DMS79 treated with DMSO at 0.1 percent for 48 hours (cell line): ENCODE data around the gene ABLIM2.
A peak's percentile ranks its signal among the peaks of the same experiment; 100 is the strongest.

Experiments used
- DNase-seq: peaks from one replicate; lab custom pipeline; 2025; lab: John Stamatoyannopoulos, UW

The ABLIM2 gene

DNA sequence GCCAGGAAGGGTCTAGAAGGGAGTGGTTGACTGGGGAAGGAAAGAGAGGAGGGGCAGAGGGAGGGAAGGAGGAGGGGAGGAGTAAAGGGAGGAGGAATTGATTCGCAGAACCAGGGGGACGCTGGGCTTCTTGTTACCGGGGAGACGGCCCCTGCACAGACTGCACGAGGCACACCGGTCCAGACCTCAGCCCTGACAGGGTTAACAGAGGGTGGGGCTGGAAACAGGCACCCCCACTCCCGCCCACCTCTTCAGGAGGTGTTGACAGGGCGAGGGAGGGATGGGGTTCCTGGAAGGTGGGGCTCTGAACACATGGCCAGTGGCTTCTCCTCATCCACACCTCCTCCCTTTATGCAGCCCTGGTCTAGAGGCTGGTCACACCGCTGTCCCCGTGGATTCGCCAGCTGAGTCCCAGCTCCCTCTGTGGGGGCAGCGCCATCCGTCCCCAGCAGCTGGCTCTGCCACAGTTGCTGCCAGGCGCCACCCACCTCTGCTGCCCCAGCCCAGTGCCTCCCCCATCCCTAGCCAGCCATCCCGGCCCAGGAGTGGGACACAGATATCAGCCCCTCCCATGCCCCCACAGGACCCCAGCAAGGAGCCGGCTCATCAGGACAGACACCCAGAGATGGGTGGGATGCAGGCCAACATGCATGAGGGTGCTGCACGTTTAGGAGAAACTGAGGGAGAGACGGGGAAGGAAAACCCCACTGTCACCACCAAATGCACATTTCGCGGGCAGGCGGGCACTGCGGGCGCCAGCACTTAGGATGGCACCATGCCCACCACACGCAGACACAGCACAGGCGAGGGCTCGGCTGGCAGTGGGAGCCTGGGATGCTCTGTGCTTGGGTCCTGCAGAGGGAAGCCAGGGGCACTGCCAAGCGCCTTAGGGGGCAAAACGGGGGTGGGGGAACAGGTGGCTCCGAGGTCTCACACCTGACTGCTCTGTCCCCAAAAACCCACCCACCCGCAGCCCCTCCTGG, 87.6 kb downstream of the ABLIM2 start:
- DNase-seq = no peak

DNA sequence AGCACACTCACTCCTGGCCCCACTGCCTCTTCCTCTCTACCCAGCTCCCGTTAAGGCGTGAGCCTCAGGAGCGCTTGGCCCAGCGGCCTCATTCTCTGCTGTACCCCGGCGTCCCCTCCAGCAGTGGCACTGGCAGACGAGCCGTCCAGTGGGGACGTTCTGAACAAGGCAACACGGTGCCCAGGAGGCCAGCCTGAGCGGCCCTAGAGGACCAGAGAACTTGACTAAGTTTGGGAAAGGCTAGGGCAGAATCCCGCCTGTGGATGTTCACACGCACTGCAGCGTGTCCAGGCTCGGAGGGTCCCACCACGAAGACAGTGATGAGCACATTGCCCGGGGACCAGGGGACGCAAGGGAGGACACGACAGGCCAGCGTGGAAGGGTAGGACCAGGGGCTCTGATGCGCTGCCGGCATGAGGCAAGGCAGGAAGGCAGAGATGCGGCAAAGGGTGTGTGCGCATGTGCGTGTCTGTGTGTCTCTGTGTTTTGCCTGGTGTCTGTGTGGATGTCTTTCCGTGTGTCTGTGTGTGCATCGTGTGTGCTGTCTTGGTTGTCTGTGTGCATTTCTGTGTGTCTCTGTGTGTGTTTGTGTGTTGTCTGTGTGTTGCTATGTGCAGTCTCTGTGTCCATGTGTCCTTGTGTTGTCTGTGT, 89.4 kb downstream of the ABLIM2 start:
- DNase-seq = no peak

DNA sequence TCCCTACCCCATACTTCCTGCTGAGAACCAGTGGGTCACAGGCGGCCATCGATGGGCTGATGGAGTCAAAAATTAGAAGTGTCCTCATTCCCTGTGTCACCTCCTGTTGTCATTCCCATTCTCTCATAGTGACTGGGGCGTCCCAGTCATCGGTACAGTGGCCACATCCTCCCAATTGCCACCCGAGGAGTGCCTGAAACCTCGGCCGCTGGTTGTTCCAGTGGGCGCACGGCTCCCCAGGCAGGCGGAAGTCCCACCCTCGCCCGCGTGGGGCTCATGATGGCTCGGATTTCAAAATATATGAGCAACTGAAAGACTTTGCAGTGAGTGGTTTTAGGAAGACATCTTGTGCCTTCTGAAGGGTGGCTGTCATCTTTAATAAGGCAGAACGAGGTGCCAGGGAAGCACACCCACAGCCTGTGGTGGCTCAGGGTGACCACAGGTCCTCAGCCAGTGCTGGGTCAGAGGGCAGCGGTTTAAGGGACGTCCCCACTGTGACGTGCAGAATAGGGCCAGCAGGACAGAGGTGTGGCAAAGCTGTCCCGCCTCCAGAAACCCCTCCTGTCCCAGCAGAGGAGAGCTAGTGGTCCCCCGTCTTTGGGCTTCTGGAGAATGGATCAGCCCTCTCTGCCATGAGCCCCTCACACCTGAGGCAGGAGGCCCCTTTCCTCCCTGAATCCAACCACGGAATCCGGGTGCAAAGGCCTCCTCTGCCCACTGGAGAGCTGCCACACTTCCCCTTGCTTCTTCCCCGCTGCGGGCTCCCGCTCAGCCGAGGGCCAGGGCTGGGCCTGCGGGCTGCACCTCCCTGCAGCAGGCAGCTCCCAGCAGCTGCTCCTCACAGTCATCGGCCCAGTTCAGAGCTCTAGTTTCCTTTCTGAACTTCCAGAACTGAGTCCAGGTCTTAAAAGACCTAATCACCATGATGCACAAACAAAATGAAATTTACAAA, 90.4 kb downstream of the ABLIM2 start:
- DNase-seq = no peak

DNA sequence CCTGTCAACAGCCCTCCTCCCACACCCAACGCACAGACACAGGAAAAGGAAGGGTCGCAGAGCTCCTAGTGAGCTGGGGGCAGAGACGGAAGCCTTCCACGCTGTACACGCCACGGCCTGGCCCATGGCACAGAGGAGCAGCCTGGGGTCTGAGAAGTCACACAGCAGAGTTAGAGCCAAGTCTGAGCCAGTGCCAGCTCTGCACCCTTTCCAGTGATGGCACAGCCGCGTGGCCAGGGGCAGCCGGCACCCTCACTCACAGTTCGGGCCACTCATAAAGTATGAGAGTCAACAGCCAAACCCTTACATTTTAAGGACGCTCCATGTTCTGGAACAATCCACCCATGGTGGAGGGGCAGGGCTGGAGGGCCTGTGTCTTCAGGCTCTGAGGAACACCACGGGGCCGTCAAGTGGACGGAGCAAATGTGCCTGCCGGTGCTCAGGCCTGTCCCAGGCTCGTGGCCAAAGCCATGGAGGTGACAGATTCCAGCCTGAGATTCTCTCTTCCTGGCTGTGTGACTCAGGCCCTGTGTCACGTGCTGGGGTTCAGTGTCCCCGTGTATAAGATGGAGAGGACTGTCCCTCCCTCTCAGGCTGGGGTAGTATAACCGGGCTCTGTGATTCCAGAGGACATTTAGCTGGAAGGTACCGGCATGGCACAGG, 91.2 kb downstream of the ABLIM2 start:
- no peak for DNase-seq

DNA sequence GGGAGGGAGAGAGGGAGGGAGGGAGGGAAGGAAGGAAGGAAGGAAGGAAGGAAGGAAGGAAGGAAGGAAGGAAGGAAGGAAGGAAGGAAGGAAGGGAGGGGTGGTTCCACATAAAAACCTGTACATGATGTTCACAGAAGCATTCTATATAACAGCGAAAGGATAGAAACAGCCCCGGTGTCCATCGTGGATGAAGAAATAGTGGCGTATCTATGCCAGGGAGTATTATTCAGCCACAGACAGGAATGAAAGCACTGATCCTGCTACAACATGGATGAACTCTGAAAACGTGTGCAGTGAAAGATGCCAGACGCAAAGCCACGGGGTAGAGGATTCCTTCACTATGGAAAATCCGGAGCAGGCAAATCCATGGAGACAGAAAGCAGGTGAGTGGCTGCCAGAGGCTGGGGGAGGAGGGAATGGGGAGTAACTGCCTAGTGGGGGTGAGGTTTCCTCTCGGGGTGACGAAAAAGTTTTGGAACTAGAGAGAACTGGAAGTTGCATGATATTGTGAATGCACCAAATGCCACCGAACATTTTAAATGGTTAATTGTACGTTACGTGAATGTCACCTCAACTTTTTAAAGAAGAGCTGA, 92.2 kb downstream of the ABLIM2 start:
- DNase-seq = no peak

DNA sequence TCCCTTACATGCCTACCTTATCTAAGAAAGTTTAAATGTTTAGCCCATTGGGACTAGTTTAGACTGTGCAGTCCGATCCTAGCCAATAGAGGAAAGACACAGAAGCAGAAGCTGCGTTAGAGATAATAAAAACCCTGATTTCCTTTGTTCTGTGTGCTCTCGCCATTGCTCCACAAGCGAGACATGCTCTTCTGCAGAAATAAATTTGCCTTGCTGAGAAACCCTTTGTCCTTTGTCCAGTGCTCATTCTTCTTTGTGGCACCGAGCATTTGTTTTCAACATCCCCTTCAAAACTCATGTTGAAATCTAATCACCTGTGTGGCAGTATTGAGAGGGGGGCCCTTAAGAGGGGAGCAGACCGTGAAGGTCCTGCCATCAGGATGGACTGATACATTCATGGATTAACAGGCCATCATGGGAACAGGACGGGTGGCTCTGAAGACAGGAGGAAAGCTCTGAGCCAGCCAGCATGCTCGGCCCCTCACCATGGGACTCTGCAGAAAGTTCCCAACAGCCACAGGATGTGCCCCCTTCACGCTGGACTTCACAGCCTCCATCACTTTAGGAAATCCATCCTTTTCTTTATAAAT, 94.5 kb downstream of the ABLIM2 start:
- DNase-seq = no peak

DNA sequence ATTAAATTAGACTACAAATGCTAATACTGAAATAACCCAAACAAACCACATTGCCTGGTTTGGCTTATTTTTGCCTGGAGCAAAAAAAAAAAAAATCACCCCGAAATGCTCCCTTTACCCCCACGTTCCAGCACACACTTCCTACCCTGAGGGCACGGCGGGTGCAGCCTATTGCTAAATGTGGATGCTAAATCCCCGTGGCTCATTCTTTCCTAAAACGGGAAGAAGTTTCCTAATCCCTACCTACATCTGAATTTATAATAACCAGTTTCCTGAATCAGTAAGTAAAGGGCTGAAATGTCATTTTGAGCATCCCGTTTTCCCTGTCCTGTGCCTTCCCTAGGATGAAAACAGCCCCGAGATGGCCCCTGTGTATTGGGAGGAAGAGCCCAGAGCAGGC, 97.0 kb downstream of the ABLIM2 start:
- no peak for DNase-seq

DNA sequence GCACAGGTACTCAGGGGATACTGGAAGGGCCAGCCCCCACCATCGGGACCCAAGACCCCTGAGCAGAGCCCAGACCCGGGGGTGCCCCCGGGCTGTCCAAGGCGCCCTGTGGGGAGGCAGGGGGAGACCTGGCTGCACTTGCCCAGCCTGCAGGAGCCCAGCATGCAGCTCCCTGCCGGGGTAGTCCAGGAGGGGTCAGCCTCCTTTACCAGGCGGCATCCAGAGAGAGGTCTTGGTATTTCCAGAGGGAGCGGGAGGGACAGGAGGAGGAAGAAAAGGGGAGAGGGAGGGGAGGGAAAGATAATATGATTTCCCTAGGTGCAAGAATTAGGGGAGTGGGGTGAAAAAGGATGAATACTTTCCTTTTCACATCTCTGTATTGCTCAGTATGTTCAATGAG, 97.5 kb downstream of the ABLIM2 start:
- no peak for DNase-seq

DNA sequence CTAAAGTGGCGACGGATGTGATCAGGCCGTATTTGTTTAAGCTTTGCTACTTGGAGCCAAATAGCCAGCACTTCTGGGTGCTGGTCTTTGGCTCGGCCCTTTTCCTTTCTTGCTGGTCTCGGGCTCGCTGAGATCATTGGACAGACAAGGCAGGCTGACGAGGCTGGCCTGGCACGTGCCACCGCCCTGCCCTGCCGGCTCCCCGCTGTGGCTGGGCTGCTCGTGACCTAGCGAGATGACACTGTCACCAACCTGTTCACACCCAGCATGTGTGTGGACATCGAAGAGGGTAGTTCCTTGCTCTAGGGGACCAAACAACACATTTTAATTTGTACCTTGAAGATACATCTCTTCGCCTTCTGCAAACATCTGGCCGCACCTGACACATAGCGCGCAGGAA, 98.0 kb downstream of the ABLIM2 start:
- DNase-seq = no peak

DNA sequence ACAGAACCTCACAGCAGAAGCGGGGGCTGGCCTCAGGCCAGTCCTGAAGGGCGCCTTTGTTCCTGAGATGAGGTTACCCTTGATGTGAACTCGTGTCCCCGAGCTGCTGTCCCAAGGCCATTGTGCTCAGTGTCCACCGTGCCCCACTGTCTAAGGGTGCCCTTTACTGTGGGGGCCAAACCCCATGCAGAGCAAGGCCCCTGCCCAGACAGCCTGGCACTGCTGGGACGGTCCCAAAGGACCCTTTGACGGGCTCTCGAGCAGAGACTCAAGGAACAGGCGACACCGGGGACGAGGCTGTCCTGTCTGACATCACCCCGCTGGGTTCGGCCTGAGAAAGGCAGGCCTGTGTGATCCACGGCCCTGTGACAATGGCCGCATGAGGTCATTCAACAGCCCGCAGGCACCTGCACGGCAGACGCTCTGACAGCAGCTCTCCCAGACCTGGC, 100.6 kb downstream of the ABLIM2 start:
- DNase-seq = no peak

DNA sequence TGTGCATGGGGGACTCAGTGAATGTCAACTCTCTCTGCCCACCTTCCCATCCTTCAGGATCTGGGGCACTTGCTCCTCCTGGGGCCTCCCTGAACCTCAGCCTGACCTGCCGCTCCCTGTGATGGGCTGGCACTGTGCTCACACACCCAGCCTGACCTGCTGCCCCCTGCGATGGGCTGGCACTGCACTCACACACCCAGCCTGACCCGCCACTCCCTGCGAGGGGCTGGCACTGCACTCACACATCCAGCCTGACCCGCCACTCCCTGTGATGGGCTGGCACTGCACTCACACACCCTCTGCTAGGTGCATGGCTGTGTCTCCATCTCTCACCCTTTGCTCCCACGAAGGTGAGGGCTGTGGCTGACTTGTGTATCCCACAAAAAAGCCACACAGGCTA, 103.4 kb downstream of the ABLIM2 start:
- DNase-seq = no peak

DNA sequence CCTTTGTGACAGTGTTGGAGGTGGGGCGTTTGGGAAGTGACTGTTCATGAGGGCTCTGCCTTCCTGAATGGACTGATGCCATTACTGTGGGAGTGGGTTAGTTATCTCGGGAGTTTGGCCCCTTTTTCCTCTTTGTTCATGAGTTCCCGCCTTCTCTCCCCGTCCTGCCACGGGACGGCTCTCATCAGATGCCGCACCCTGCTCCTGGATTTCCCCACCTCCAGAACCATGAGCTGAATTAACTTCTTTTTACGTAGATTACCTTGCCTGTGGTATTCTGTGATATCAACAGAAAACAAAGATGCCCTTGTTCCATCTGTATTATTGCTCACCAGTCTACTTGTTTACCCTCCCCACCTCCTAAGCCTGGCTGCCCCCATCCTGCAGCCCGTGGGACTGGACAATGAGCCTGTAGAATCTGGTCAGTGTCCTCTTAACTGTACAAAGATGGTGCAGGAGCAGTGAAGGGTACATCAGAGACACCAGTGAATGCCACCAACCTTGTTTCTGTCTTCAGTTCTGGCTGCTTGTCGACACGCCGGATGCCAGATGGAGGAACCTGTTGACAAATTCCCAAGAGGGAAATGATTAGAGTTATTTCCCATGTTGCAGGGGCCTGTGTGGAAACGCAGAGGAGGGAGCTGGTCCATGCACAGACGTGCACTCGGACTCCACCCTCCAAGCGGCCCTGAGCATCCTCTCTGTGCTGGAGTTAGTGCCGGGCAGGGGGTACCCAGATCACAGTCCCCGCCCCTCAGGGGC, 104.7 kb downstream of the ABLIM2 start:
- DNase-seq = no peak

DNA sequence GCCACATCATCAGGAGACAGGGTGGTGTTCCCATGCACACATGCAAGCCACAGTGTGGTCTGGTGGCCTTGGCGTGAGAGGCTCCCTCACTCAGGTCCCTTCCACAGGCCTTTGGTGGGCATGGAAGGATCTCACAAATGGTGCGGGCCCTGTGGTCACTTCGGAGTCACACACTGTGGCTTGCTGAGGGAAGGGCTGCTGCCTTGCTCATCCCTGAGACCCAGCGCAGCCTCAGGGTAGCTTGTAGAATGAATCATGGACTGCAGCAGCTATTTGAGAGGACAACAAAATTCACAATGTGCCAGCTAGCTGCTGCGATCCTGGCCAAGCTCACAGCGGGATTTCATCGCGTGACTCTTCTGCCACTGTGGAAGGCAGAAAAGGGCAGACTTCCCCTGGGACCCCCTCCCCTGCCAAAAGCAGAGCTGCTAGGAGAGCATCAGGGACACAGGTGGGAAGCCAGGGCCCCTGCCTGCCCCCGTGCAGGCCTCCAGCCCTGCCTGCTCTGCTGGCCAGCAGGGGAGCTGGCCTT, 106.4 kb downstream of the ABLIM2 start:
- no peak for DNase-seq

DNA sequence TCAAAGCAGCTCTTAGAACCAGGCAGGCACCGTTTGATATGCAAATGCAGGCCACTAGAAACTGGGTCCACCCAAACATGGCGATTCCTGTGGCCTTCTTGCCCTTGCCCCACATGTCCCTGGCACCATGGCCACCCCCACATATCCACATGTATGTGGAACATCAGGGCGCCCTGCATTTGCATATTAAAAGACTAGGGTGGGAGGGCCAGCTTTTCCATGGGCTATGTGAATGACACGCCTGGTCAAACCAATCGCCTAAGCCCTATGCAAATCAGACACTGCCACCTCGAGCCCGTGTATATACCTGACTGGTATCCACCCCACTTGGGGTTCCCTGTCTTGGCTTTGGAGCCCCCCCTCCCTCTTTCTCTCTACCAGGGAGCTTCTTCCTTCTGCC, 107.0 kb downstream of the ABLIM2 start:
- DNase-seq = no peak

DNA sequence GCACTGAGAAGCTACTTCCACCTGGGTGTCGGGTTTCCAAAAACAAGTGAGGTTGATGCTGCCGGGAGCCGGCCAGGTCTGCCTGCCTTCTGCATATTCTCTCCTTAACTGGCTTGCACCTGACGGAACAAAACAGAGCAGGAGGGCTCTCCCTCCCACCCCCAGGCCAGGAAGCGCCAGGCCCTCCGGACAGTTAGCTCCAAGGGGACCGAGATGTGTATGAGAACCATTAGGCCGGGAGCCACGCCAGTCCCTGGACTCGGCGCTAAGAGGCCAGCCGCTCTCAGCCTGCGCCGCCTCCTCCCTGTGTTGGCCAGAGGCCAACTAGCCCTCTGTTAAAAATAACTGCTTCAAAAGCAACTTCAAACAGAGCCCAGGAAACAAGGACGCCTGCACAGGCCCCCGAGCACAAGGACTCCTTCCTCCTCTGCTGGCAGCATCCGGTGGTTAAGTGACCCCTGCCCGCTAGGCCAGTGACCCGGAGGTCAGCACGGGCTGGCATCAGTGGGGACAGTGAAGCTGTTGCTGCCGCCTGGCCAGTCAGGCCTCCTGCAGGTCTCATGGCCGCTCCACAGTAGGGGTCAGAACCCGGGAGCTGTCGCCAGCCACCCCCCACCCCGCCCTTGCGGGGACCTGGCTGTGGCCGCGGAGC, 107.9 kb downstream of the ABLIM2 start:
- DNase-seq = peak; percentile 81

DNA sequence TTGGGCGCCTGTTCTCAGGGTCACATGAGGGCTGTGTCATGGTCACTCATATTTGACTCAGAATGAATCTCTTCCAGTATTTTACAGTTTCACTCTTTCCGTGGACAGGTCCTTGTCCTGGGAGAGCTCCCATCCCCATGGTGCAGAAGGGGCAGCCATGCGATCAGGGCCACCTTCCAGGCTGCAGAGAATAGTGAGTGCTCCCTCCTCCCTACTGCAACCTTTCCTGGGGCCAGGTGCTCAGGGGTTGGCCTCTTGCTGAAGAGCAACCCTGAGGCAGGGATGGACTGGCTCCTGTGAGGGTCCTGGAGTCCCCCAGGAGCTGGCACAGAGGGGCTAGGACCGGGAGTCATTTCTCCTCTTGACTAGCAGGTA, 108.4 kb downstream of the ABLIM2 start:
- no peak for DNase-seq

DNA sequence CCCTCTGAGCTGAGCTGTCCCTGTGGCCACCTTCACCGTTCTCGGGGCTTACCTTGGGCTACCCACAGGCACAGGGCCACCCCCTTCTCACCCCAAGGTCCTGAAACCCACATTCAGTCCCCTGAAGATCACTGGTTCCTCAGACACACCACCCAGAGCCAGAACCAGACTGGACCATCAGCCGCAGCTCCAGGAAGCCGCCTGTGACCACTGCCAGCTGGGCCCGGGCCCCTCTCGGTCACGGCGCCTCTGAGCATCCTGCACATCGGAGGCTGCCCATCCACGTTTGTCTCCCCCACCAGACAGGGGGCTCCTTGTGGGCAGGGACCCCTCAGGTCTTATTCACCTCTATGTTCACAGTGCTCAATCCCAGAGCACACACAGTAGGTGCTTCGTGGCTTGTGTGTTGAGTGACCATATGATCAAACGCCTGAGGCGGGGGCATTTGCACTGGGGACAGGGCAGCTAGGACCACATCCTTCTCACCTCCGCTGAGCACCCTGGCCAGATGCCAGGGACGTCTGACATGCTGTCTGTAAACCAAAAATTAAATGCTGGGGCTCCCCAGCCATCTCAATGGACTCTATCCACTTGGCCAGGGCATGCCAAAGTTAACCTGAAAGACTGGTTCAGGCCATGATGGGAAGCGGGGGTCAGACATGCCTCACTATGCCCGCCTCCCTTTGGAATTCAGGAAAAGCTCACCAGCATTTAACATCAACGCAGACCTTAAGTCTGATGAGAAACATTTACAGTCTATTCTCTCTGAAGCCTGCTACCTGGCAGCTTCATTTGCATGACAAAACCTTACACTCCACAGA, 109.5 kb downstream of the ABLIM2 start:
- no peak for DNase-seq
